Right lobe of liver (tissue), 6 donors: ENCODE results near the gene NOD1. TPM values are rescaled to one million over a fixed set of nuclear protein-coding genes. Genes with fewer than 3 reads are reported as not detected.
A peak's percentile ranks its signal among the peaks of the same experiment; 100 is the strongest.
"Not testable (repeated sequence)": the region's sequence is repeated elsewhere in the genome, so short reads cannot be mapped to it uniquely, and the experiment has no call there.

Source experiments
- ATAC-seq, 4 donors: fragments of 200-7000 bp; cut with Tn5 transposase; one replicate each; pipeline ENCODE4 v1.9.1; 2020; ENCODE audit warnings: mild to moderate bottlenecking in 4 of 4, moderate library complexity in 4 of 4
- DNase-seq, 3 donors: peaks; one replicate each; pipeline ENCODE4 v3.0.0-alpha.2; 2020
- H3K27ac ChIP-seq, 3 donors: fragments of 200-600 bp; one replicate each; pipeline ENCODE4 v1.8.0; 2022
- H3K27me3 ChIP-seq, 2 donors: fragments of 200-600 bp; one replicate each; pipeline ENCODE4 v1.8.0; 2022
- H3K36me3 ChIP-seq, 4 donors: fragments of 200-600 bp; sonication (generic) in 1 of 4; one replicate each; pipeline versions ENCODE4 v1.5.1 to v1.8.0; 2017 to 2022; ENCODE audit warnings: control low read depth in 1 of 4
- H3K4me1 ChIP-seq, 4 donors: fragments of 200-600 bp; sonication (generic) in 1 of 4; one replicate each; pipeline versions ENCODE4 v1.5.1 to v1.8.0; 2017 to 2022; ENCODE audit warnings: control low read depth in 1 of 4
- H3K4me3 ChIP-seq, 3 donors: fragments of 200-600 bp; one replicate each; pipeline ENCODE4 v1.8.0; 2022
- H3K9me3 ChIP-seq, 4 donors: fragments of 200-600 bp; sonication (generic) in 1 of 4; one replicate each; pipeline versions ENCODE4 v1.5.1 to v1.8.0; 2017 to 2022; ENCODE audit warnings: control low read depth in 1 of 4
- POLR2A ChIP-seq: fragments of 450-650 bp; IDR thresholded peaks from one replicate; pipeline ENCODE4 v1.6.1; 2017; ENCODE audit warnings: antibody characterized with exemption, mild to moderate bottlenecking
- WGBS: methylation state at CpG from one replicate; pipeline ENCODE4 v1.1.6; 2018; ENCODE audit warnings: low coverage, low lambda C conversion rate; ENCODE audit not compliant: insufficient coverage; ENCODE audit errors: missing lambda C conversion rate; 5-methylcytosine and 5-hydroxymethylcytosine counted together
- intact Hi-C, 2 donors: fragments of 100-400 bp; cut with DNase I; formaldehyde crosslinking; loops; one replicate each; pipeline versions ENCODE4 v1.11.2 to v1.14.1; 2022
- total RNA-seq, 6 experiments: library from RNA; depleted of rRNA in 2 of 6; stranded (reverse); fragments of >200 nt in 2 of 6; fragmentation: NEBNext Ultra II Directional in 3 of 6; extraction: Animal tissue kit (Norgen Biotek cat#: 25700) in 3 of 6; gene quantifications; one replicate each; pipeline versions ENCODE4 v1.1.0 to v1.2.4, GENCODE V29; 2016 to 2023
- TF ChIP-seq, protein P1 (sequence below), 4 donors: fragments of 200-600 bp in 3 of 4; fragments of 450-650 bp in 1 of 4; IDR thresholded peaks; one replicate each; pipeline versions ENCODE4 v1.5.1 to v1.8.0; 2016 to 2022; ENCODE audit warnings: antibody characterized with exemption in 4 of 4, mild to moderate bottlenecking in 2 of 4
- donor health status: DM: no; HTN: yes; CAD: no.
- donor health status: DM: no; HTN: no; CAD: no.
- donor health status: DM: no; HTN: no; CAD: no.
- donor health status: DM: no; HTN: yes; CAD: no.
- donor health status: DM: no; HTN: yes; CAD: no.

The NOD1 gene
- total RNA-seq, 6 experiments from 2014 or later, result 1.7 to 5.3 (median 2.7) TPM

DNA sequence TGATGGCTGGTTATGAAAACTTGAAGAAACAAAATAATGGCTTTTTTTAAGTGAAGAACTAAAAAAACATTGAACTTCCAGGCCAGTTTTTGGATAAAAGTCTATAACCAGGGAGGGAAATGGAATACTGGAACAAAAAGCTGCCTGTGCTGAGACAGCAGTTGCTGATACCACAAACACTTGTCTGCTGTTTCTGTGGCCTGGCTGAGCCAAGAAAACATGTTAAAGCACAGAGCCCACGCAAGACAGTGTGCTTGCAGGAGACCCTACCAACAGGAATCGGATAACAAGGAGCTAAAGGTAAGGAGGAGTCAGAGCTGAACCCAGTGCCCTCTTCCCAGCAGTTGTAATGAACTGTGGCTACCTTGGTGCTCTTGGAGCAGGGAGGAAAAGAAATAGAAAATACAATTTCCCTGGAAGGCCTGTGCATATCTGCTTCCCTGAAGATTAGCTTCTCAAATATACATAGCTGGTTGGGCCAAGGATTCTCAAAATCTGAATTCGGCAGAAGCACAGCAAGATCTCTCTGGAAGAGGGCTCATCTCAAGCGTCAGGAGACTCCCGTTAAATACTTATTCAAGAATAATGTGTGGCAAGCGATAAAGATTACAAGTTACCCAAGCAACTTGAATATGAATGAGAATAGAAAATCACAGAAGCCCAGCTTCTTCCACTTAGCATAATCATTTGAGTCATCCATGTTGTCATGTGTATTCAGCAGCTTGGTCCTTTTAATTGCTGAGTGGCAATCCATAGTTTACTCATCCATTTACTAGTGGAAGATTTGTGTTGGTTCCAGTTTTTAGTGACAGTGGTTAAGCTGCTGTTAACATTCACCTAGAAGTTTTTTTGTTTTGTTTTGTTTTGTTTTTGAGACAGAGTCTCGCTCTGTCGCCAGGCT is 87.6 kb downstream of the NOD1 start:
- 77% methylated on average over 4 of the region's 8 CpGs for WGBS

DNA sequence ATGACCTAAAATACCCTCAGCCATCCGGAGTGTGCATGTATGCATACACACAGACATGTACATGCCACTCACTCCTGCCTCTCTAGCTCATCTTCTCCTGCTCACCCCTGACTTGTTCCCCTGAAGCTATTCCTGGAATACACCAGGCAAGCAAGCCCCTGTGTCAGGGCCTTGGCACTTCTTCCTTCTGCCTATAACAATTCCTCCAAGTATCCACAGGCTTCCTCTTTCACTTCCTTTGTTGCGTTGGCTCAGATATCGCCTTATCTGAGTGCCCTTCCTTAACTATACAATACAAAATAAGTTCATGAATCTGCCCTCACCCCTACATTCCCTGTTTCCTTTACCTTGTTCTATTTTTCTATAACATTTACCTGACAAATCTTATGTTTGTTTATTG is 88.8 kb downstream of the NOD1 start:
- Histone ChIP-seq H3K4me3 (no peak overlapping the region), H3K9me3 (no peaks in the 10 kb centered on the region), H3K36me3 (no peaks in the 10 kb centered on the region), H3K4me1 (peaks cover 0 to 3% (median 0%) of the 10 kb centered on the region in 4 donors), H3K27ac (no peak overlapping the region), H3K27me3 (no peaks in the 10 kb centered on the region)
- intact Hi-C loops, result no loop called here
- no peak for TF ChIP-seq POLR2A
- TF ChIP-seq, protein P1, sequence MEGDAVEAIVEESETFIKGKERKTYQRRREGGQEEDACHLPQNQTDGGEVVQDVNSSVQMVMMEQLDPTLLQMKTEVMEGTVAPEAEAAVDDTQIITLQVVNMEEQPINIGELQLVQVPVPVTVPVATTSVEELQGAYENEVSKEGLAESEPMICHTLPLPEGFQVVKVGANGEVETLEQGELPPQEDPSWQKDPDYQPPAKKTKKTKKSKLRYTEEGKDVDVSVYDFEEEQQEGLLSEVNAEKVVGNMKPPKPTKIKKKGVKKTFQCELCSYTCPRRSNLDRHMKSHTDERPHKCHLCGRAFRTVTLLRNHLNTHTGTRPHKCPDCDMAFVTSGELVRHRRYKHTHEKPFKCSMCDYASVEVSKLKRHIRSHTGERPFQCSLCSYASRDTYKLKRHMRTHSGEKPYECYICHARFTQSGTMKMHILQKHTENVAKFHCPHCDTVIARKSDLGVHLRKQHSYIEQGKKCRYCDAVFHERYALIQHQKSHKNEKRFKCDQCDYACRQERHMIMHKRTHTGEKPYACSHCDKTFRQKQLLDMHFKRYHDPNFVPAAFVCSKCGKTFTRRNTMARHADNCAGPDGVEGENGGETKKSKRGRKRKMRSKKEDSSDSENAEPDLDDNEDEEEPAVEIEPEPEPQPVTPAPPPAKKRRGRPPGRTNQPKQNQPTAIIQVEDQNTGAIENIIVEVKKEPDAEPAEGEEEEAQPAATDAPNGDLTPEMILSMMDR (IDR thresholded peaks at IDR 0.05), result no peak
- ATAC-seq (peak; percentile 48 to 65 (median 59)), DNase-seq (no peak)
- WGBS, result 64% methylated on average over 3 of the region's 3 CpGs

More for the DNA sequence above, 87.6 kb downstream of the NOD1 start:
- DNase-seq (no peak), ATAC-seq (no peak)
- no peaks in the 10 kb centered on the region for H3K9me3 ChIP-seq
- H3K4me3 ChIP-seq, result no peak overlapping the region
- TF ChIP-seq, protein P1 (IDR thresholded peaks at IDR 0.05), result no peak
- no peak for TF ChIP-seq POLR2A
- intact Hi-C loops, result no loop called here
- no peak overlapping the region for H3K27ac ChIP-seq
- no peaks in the 10 kb centered on the region for H3K27me3 ChIP-seq
- H3K36me3 ChIP-seq, result no peaks in the 10 kb centered on the region
- peaks cover 0 to 3% (median 0%) of the 10 kb centered on the region in 4 donors for H3K4me1 ChIP-seq

DNA sequence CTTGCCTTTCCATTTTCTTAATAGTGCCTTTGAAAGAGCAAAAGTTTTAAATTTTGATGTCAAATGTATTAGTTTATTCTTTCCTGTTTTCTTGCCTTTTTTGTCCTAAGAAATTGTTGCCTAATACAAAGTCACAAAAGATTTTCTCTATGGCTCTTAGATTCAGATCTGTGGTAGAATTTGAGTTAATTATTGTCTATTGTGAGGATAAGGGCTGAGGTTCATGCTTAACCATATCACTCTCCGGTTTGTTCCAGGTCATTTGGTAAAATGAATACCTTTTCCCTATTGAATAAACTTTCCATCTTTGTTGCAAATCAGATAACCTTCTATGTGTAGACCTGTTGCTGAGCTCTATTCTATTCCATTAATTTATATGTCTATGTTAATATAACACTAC is 96.0 kb downstream of the NOD1 start:
- 0% methylated on average over 1 of the region's 1 CpG for WGBS
- H3K9me3 ChIP-seq, result no peaks in the 10 kb centered on the region
- intact Hi-C loops, result no loop called here
- H3K36me3 ChIP-seq, result no peaks in the 10 kb centered on the region
- H3K4me1 ChIP-seq, result peaks cover 0 to 17% (median 3%) of the 10 kb centered on the region in 4 donors
- DNase-seq (no peak), ATAC-seq (peak; percentile 38 to 70 (median 49))
- TF ChIP-seq, protein P1 (IDR thresholded peaks at IDR 0.05), result no peak
- no peak for TF ChIP-seq POLR2A
- no peak overlapping the region for H3K27ac ChIP-seq
- H3K27me3 ChIP-seq, result no peaks in the 10 kb centered on the region
- no peak overlapping the region for H3K4me3 ChIP-seq

DNA sequence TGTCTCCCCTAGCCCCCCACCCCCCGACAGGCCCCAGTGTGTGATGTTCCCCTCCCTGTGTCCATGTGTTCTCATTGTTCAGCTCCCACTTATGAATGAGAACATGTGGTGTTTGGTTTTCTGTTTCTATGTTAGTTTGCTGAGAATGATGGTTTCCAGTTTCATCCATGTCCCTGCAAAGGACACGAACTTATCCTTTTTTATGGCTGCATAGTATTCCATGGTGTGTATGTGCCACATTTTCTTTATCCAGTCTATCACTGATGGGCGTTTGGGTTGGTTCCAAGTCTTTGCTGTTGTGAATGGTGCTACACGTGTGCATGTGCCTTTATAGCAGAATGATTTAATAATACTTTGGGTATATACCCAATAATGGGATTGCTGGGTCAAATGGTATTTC is 97.8 kb downstream of the NOD1 start:
- H3K36me3 ChIP-seq, H3K27ac ChIP-seq, ATAC-seq, intact Hi-C loops, H3K27me3 ChIP-seq, H3K9me3 ChIP-seq, H3K4me3 ChIP-seq, DNase-seq: not testable (repeated sequence)
- WGBS, result 97% methylated on average over 4 of the region's 4 CpGs
- H3K4me1 ChIP-seq, result peaks cover 0 to 17% (median 3%) of the 10 kb centered on the region in 4 donors

DNA sequence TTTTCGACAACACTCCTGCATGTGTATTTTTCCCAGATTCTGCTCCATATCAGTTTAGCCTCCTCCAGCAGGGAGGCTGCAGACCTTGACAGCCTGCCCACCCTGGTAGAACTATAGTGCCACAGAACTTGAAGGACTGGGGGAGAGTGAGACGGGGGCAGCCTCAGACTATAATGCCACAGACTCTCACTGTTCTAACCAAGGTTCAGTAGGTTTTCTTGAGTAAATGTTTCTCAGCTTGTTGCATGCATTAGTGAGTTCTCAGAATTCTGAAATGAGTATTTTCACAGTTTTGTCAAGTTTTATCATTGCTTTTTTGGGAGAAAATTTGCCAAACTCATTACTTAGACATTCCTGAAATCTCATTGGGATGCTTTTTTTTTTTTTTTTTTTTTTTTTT is 98.3 kb downstream of the NOD1 start:
- WGBS, result 94% methylated on average over 2 of the region's 2 CpGs
- Histone ChIP-seq H3K4me3 (no peak overlapping the region), H3K27ac (no peak overlapping the region), H3K27me3 (no peaks in the 10 kb centered on the region), H3K4me1 (peaks cover 0 to 17% (median 3%) of the 10 kb centered on the region in 4 donors), H3K9me3 (no peaks in the 10 kb centered on the region), H3K36me3 (no peaks in the 10 kb centered on the region)
- intact Hi-C loops, result no loop called here
- DNase-seq (no peak), ATAC-seq (no peak)
- TF ChIP-seq, protein P1 (IDR thresholded peaks at IDR 0.05), result no peak
- TF ChIP-seq POLR2A, result no peak
